ENCODE data around the gene TMEM222.

TMEM222 gene

DNA sequence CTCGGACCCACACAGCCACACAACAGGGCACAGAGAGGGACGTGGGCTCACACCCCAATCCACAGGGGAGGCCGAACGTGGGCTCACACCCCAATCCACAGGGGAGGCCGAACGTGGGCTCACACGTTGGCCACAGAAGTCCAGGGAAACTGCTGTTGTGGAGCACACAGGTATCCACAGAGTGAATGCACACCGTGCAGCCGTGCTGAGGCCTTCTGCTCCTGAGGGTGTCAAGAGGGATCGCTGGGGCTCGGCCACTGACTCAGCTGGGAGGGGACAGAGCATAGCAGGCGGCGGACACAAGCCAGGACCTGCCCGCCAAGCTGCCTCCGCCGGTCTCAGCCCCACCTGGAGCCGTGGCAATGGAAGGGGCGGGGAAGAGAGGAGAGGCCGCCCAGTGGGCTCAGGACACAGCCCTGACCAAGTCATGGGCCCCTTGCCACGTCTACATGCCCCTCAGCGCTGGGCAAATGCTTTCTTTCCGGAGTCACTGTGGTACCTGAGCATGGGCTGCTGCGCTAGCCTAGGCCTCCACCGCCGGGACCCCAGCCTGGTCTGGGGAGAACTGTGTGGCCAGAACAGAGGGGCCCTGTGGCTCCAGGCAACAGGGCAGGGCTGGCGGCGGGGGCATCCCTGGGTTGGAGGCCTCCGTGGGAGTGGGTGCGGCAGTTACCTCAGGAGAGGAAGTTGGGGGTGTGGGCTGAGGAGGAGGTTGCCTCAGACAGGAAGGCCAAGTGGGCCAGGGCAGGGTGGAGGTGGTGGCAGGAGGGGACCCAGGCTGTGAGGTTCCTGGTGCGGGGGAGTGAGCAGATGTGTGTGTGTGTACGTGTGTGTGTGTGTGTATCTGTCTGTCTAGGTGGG is 21.0 kb downstream of the TMEM222 start:
- no peak for DNase-seq

DNA sequence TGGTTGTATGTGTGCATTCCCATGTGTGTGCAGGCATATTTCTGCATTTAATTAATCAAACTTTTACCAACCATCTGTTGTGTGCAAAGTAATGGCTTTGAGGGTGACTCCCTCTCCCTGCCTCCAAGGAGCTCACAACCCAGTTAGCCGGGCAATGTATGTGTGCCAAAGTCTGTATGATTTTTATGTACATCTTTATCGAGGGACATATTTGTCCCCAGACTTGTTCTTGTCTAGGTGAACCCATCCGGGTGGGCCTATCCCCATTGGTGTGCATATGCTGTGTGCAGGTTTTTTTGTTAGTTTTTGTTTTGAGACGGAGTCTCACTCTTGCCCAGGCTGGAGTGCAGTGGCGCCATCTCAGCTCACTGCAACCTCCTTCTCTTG is 21.7 kb downstream of the TMEM222 start:
- DNase-seq = no peak

DNA sequence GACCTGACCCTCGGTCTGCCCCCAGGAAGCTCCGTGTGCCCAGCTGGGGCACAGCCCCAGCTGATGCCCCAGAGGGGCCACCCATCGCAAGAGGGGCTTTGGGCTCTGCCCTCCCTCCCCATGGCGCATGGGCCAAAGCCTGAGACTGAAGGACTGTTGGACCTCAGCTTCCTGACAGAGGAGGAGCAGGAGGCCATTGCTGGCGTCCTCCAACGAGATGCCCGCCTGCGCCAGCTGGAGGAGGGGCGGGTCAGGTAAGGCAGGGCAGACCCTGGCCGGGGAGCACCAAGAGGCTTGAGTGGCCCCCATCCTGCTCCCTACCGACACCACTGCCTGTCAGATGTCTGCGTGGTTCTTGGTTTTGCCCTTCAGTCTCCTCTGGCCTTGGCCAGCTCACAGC is 23.3 kb downstream of the TMEM222 start:
- no peak for DNase-seq

DNA sequence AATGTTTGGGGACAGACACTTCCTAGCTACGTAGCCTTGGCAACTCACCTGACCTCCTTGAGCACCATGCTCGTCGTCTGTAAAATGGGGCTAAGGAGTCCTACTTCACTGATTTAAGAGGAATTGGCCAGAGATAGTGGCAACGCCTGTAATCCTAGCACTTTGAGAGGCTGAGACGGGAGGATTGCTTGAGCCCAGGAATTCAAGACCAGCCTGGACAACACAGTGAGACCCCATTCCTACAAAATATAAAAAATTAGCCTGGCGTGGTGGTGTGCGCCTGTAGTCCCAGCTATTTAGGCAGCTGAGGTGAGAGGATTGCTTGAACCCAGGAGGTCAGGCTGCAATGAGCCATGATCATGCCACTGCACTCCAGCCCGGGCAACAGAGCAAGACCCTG is 24.4 kb downstream of the TMEM222 start:
- no peak for DNase-seq

DNA sequence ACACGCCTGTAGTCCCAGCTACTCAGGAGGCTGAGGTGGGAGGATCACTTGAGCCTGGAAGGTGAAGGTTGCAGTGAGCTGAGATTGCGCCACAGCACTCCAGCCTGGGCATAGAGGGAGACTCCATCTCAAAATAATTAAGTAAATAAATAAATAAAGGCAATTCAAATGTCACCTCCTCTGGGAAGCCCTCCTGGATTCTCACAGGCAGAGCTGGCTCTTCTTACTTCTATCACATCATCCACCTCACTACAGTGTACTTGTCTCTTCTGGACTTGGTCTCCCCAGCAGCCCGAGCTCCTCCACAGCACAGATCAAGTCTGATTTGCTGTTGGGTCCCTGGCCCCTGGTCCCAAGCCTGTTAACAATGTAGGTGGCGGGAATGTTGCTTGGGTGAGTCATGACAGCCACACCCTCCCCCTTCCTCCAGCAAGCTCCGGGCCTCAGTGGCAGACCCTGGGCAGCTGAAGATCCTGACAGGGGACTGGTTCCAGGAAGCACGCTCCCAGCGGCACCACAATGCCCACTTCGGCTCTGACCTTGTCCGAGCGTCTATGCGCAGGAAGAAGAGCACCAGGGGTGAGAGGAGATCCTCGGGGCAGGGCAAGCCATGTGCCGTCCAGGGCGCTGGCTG is 25.1 kb downstream of the TMEM222 start:
- DNase-seq = no peak

DNA sequence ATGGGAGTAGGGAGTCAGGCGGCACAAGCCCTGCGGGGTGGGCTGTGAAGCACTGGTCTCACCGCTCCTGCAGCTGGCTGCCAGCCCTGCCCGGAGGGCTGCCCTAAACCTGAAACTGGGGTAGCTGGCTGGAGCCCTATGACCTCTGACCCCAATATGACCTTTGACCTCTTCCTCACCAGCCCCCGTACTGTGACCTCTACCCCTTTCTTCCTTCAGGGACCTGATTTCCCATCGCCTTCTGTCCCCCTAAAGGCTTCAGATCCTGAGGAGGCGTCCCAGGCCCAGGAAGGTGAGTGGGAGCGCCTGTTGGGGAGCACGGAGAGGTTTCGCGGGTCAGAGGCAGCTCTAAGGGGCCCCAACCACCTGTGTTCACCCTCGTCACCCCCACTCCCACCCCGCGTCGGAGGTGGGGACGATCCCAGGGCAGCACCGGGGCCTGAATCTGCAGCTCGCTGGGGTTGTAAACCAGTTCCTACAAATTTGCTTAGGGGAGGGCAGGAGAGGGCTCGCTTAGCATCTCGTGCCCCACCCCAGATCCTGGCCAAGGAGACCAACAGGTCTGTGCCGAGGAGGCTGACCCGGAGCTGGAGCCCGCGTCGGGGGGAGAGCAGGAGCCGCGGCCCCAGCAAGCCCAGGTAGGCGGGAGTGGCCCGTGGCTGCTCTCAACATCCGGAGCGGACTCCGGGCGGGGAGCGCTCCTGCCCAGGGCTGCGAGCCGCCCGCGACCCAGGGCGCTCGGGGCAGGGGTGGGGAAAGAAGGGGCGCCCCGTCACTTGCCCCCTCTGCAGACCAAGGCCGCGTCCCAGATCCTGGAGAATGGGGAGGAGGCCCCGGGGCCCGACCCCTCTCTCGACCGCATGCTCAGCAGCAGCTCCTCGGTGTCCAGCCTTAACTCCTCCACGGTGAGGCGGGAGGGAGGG is 27.2 kb downstream of the TMEM222 start:
- peak; percentile 73 for DNase-seq

DNA sequence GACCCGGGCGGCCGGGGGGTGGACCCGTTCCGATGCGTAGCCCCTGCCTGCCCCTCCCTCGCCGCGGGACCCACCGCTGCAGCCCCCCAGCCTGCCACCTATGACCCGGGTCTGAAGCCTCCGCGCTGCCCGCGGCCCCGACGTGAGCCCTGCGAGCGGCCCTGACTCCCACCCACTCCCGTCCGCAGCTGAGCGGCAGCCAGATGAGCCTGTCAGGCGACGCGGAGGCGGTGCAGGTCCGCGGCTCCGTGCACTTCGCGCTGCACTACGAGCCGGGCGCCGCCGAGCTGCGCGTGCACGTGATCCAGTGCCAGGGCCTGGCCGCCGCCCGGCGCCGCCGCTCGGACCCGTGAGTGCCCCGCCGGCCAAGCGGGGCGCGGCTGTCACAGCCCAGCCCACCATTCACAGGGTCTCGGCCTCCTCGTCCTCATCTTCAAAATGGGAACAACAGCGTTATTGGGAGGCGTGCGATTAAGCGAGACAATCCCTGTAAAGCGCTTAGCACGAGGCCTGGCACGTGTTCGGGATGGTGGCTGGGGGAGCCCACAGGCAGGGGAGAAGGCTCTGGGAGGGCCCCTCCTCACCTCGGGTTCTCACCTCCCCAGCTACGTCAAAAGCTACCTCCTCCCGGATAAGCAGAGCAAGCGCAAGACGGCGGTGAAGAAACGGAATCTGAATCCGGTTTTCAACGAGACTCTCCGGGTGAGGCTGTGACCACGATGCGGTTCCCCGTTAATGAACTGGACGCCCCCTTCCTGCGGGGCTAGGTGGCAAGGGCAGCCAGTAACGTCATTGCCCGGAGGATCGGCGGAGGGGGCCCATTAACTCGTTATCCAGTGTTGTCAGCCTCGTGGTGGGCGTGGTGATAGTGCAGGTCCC is 28.1 kb downstream of the TMEM222 start:
- no peak for DNase-seq

DNA sequence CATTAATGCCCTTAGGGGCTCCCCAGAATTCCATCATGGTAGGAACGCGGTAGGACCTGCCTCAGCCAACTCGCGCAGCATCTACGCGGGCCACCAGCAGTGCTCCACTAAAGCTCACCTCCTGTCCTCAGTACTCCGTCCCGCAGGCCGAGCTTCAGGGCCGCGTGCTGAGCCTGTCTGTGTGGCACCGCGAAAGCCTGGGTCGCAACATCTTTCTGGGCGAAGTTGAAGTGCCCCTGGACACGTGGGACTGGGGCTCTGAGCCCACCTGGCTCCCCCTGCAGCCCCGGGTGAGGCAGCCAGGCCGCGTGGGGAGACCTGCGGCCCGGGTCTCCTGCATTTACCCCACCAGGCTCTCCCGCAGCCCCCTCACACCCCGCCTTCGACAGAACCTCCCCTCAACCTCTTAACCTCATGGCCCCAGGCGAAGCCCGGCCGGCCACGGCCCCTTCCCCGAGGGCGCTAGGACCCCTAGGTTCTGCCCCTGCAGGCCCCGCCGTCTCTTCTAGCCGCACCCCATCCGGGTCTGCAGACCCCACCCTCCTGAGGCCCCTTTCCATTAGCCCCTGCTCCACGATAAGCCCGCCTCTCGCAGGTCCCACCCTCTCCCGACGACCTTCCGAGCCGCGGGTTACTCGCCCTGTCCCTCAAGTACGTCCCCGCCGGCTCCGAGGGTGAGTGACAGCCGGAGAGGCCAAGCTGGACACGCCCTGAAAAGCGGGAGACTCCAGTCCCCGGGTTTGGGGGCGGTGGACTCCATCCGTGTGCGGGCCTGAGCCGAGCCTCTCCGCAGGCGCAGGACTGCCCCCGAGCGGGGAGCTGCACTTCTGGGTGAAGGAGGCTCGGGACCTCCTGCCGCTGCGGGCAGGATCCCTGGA is 28.9 kb downstream of the TMEM222 start:
- no peak for DNase-seq

DNA sequence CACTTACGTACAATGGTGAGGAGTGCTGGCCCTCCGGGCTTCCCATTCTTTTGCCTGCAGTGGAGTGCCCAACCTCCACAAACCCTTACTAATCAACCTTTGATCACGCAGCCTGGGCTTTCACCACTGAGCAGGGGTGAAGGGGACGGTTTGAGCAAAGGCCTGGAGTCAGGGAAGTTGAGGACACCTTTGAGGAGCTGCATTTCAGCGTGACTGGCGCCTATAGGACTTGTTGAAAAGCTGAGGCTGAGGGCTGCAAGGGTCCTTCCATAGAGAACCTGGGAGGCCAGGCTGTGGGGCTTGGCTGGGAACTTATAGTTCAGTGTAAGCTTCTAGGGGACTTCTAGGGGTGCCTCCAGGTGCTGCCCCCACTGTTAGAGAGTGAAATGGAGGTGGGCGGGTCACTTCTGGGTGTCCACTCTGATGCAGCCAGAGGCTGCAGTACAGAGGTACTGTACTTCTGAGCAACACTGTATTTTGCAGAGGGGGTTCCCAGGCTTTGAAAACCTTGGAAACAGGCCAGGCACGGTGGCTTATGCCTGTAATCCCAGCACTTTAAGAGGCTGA is 29.7 kb downstream of the TMEM222 start:
- DNase-seq = no peak

DNA sequence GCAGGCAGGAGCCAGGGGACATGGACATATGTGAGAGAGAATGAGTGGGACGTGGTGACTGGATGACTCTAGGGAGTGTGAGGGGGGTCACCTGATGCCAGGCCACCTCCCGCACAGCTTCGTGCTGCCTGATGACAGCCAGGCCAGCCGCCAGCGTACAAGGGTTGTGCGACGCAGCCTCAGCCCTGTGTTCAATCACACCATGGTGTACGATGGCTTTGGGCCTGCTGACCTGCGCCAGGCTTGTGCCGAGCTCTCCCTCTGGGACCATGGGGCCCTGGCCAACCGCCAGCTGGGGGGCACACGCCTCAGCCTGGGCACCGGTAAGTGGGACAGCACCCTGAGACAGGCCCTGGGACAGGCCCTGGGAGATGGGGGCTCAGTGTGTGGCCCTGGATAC is 31.2 kb downstream of the TMEM222 start:
- DNase-seq = no peak

DNA sequence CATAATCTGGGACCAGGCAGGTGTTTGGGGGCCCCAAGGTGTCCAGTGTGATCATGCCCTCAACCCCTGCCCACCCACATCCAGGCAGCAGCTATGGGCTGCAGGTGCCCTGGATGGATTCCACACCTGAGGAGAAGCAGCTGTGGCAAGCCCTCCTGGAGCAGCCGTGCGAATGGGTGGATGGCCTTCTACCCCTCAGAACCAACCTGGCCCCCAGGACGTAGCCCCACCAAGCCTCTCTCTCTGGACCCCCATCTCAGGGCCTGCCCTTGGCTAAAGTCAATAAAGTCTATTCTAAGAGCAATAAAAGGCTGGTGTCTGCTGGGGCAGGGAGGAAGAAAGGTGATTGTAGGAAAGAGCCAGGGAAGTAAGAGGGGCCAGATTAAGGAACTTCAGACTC is 31.7 kb downstream of the TMEM222 start:
- DNase-seq = no peak

DNA sequence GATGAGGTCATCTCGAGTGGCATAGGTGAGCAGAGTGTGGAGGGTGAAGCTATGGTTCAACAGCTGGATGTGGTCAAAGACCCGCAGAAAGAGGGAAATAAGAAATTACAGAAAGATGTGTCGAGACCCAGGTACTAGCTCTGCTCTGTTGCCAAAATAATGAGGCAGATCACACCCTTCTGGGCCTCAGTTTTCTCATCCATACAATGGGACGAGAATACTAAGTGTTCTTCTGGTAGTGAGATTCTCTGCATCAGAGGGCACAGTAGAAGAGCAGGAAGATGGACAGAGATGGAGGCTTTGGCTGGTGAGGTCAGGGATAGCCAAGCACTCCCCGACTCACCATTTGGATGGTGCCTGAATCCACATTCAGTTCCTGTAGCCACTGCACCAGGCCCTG is 33.7 kb downstream of the TMEM222 start:
- DNase-seq = no peak

DNA sequence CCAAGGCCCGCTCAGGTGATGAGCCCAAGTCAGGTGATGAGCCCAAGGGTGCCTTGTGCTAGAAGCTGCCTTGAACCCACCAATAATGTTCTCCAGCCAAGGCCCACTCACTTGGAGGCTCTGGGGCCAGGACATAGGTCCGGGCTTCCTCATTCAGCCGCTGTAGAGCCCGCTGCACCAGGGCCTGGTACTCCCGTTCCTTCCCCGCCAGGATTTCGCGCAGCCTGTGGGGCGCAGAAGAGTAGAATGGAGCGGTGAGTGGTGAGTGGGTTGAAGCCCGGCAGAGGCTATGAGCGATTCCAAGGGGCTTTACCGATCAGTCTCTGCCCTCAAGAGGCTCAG is 34.3 kb downstream of the TMEM222 start:
- no peak for DNase-seq

DNA sequence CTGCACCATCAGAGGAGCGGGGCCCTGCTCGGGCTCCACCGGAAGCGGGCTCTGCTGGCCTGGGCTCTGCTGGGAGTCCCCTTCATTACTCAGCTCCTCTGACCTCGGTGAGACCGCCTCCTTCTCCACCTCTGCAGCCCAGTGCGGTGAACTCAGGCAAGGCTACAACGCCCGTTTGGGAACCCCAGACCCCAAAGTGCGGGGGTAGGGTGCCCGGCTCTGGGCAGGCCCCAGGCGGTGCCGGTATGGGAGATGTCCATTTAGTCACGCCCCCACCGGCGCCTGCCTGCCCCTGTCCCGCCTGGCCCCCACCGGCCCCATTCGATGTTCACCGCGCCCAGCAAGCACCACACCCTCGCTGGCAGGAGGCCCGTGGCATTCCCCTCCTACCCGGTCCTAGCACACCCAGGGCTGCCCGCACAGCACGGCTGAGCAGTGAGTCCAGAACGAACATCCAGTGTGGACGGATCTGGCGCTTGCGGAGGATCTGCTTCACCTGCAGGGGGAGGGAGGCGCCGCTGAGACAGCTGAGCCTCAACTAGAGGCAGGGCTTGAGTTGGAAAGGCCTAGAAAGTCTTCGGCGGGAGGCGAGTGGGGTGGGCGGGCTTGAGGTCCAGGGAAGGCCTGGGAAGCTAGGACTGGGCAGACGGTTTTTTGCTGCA is 34.8 kb downstream of the TMEM222 start:
- DNase-seq = no peak

DNA sequence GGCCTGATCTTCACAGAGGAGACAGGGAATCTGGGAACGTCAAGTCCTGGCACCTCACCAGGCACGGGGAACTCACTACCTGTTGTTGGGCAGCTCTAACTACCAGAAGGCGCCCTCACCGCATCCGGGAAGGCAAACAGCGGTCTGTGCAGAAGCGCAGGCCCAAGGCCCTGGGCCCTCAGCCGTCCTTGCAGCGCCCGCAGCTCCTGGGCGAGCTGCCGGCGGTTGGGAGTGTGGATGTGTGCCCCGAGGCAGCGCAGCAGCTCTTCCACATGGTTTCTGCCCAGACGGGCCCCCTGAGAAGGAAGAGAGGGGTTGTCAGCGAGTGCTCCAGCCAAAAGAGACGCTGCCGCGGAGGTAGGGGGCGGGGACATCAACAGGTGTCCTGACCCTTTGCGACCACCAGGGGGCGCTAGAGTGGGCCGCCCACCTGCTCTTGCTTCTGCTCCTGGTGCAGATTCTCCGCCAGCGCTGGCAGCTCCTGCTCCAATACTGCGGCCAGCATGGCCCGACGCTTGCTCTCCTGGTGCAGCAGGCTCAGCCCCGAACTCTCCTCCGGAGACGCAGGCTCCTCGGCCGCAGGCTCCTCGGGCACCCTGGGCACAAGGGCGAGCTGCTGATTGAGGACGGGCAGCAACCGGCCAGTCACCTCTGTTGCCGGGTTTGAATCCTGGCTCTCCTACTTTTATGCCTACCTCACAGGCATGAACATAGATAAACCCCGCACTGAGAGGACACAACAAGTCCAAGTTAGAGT is 35.5 kb downstream of the TMEM222 start:
- peak; percentile 95 for DNase-seq

DNA sequence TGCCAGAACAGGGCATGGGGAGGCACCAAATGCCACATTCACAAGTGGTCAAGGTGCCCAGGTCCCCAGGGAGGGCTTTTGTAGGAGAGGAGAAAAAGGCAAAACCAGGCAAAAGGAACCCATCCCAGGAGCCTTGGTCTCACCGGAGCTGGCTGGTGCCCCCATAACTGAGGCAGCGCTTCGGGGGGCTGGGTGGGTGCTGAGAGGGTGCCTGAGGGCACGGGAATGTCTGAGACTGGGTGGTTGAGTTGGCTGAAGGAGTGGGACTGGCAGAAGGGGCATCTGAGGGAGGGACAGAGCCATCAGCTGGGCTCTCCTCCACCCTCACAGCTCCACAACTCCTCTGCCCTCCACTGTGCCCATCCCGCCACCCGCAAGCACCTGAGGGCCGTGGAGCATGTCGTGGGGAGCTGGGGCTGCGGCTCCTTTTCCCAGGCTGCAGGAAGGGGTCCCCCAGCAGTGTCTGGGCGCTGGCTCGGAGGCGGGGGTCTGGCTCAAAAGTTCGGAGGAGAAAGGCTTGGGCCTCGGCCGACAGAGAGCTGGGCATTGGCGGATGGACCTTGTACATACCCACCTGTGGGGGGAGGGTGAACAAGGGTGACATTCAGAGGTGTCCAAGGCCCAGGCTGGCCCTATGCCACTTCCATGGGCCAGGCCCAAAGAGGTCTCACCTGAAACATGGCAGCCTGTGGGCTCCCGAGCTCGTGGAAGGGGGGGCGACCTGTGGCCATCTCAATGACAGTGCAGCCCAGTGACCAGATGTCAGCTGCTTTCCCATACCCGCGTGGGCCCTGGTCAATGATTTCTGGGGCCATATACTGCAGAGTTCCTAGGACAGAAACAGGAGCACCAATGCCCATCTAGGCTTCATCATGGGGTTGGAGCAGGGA is 36.3 kb downstream of the TMEM222 start:
- no peak for DNase-seq

DNA sequence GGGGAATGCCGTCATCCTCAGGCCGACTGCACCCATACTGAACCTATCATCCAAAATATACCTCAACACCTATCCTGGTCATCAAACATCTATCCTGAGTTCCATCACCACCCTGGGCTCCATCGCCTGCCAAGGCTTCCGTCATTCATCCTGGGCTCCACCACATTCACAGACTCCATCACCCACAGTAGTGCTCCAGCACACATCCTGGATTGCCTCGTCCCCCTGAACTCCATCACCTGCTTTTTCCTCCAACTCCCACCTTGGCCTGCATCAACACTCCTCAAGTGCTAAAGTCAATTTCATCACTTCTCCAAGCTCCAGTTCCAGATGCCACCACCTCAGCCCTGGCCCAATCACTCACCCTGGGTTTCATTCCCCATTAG is 37.0 kb downstream of the TMEM222 start:
- no peak for DNase-seq

DNA sequence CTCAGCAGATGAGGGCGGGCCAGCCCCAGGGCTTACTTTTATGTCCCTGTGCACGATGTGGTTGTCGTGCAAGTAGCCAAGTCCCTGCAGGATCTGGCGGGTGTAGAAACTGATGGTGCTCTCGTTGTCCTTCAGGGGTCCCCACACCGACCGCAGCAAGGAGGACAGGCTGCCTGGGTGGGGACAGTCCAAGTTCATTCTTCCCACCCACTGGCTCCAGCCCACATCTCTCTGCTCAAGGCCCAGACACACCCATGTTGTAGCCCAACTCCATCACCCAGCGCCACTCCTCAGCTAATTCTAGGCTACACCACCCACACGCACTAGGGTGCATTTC is 37.8 kb downstream of the TMEM222 start:
- no peak for DNase-seq
